ENCODE measurements around the gene TRIM26.
"Not testable (repeated sequence)": the region's sequence is repeated elsewhere in the genome, so short reads cannot be mapped to it uniquely, and the experiment has no call there.

TRIM26 gene

DNA sequence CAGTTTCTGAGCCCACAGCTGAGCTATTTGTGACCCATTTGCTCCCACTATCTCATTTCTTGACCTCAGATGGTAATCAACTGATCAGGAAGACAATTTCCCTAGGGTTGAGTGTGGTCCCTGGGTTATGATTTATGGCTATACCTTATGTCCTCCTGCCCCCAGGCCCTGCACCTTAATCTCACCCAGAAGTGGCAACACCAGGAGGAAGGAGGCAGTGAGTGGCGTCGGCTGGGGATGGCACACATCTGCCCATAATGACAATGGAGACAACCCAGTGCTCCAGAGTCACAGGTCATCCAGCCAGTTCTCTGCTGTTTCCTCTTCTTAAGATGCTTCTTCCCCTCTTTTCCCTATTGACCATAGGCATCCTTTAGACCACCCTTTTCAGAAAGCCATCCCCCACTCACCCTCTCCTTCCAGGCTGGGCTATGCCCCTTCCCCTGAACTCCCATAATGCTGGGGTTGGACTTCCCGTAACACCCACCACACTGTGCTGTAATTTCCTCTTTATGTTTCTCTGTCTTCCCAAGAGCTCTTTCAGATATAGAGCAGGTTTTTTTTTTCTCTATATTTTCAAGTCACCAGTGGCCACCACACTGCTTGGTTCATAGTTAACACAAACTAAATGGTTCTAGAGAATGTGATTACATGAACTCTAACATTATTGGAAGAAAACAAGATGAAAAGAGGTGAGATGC, 60.1 kb downstream of the TRIM26 start:
- no peak for DNase-seq

DNA sequence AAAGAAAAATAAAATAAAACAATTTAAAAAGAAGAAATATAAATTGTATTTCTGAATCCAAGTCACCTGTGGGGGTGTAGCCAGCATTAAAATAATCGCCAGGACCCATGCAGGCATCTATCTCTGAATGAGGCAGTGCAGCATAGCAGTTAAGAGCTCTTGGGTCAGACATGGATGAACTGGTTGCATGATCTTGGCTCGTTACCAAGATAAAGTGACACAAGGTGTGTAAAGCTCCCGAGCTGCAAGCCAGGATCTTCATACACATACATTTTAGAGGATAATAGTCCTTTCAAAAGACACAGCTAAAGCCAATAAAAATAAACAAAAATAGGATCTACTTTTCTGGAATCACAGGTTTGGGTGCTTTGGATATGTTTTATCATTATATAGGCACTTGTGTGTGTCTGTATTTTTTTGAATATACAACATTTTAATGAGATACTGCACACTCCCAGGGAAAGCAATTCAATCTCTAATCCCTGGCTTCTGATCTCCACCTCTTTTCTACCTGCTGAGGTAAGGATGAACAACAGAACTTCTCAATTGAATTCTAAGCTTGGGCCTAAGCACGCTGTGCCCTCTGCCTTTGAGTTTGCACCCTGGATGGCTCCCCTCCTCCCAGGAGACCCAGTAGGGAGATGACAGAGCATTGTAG, 61.1 kb downstream of the TRIM26 start:
- no peak for DNase-seq

DNA sequence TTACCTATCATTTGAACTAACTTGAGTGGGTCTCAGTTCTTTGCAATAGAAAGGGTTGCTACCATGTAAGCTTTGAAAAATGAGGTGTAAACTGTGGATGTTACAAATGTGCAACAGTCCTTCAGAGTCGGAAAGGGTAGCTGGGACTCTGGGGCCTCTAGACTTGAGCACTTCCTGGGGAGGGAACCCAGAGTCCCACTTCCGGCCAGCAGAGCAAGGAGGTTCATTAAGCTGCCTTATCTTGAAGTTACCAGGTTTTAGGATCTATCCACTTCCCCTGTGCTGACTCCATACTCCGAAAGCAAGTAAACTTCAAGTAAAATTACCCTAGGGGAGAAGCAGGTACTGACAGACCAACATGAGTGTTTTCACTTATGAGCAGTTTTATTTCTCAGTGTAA, 61.6 kb downstream of the TRIM26 start:
- DNase-seq = no peak

DNA sequence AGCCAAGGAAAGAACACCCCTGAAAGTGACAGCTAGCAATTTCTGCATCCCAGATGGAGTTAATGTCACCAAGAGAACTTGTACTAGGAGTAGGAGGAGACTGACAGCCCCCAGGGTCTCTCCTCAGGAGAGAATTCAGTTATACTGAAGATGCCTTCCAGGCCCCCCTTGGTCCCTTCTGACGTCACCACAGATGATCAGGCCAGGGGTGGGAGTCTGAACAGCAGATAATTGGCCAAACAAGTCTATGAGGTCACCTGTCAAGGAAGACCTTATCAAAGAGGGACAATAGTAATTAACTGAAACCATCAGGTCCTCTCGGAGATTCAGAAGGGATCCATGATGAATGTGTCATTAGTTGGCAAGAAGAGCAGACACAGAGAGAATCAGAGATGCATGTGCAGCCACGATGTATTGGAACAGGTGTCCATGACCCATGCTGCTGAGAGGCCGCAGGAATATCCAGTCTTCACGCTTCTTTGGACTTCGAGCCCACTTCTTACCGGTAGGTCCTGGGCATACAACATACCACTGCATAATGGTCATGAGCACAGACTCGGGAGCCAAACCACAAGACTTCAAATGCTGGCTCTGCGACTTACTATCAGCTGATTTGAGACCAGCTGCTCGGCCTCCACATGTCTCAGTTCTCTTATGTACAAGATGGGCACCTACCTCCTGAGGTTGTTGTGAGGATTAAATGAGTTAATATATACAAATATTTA, 62.4 kb downstream of the TRIM26 start:
- no peak for DNase-seq

DNA sequence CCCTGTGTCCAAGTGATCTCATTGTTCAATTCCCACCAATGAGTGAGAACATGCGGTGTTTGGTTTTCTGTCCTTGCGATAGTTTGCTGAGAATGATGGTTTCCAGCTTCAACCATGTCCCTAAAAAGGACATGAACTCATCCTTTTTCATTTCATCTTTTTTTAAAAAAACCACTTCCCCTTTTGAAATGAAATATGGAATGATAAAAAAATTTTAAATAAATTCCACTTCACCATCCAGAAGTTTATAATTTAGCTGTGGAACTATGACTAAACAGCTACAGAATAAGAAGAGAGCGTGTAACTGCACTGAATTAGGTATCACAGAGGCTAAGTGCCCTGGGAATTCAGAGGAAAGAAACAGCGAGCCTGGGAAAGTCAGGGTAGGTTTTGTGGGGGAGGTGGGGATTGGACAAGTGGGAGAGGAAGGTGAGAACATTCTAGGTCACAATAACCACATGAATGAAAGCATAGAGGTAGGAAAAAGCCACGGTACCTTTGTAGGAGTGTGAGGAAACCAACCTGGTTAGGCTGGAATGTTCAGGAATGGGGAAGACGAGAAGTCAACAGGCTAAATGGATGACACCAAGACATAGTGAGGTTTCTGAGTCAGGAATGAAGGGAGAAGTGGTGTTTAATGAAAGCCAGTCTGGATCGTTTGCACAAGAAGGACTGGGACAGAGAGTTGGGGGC, 63.2 kb downstream of the TRIM26 start:
- no peak for DNase-seq

DNA sequence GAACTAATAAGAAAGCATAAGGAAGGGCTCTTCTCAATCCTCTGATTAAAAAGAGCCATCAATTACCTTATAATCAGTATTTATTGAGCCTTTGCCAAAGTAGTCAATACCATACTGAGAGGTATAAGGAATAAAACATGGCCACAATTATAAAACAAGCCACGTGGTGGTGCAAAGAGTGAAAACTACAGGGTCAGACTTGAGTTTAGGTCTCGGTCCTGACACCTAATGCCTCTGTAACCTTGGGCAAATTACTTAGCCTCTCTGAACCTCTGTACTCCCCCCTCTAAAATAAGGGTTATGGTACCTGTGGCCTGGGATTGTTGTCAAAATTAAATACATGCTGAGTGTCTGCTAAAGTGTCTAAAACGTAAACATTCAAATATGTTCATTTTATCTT, 64.0 kb downstream of the TRIM26 start:
- DNase-seq = no peak

DNA sequence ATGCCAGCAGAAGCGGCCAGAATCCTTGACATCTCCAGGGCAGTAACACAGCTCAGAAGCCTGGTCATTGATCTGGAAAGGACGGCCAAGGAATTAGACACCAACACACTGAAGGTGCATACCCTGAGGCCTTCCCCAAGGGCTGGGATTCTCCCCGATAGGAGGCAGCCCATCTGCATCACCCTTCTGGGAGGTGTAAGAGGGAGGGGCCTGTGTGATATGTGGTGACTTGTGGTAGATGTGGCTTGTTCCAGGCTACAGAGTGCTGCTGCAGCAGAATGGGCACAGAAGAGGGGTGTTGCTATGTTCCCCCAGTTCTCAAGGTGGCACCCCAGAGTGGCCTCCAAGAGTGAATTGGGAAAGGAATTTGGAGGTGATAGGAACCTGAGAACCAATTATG, 66.1 kb downstream of the TRIM26 start:
- no peak for DNase-seq

DNA sequence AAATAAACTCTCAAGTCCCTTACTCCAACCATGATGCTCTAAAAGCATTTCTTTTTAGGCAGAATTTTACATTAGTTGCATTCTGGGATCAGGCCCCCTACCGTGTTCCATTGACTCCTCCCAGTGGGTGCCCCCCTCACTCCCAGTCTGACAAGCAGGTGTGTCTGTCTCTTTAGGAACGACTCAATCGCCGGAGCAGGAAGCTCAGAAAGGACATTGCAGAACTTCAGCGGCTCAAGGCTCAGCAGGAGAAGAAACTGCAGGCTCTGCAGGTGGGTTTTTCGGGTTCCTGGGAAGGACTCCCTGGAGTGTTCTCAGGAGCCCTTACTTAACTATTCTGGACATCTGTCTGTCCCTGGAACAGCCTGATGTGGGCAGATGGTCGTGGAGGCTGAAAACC, 67.4 kb downstream of the TRIM26 start:
- no peak for DNase-seq

DNA sequence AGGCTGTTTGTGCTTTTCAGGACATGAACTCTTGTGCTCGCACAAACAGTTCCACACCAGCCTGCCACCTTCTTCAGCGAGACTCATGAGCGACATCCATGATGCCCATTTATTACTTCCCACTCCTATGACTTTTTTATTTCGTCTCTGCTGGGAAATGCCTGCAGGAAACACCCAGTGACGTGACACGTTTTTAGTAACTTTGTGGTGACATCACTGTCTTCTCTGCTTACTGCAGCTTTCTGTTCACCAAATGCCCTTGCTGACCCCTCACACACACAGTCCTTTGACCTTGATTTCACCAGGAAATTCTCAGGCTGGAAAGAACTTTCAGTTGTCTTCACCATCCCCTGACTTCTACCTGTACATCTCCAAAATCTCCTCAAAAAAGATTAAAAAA, 68.4 kb downstream of the TRIM26 start:
- DNase-seq = no peak

DNA sequence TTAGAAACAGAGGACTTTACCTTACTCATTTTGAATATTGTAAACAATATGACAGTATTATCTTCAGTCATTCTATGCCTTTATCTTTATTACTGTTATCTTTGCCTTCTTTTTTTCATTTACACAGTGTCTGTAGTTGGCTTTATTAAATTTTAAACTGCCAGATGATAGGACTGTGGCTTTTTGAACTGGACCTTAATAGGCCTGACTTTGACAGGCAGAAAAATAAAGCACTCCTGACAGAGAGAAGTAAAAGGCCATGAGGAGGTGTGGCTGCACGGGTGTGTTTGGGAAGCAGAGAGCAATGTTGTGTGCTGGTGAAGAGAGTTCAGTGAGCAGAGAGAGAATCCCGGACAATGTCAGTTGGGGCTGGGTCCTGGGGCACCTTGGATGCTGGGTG, 69.4 kb downstream of the TRIM26 start:
- no peak for DNase-seq

DNA sequence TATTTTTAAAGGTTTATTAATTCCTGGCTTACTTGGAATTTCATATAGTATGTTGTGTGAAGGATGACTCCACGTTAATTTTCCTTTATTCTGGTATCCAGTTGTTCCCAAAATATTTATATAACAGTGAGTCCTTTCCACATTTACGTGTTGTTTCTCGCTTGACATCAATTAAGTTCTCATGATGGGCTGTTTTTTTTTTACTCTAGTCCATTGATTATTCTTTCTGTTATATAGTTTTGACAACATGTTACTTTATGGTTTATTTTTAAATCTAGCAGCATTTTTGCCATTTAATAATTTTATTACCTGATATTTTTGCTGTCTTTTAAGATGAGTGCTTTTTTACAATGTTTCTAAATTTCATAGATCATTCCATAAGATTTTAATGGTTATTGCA, 70.5 kb downstream of the TRIM26 start:
- no peak for DNase-seq

DNA sequence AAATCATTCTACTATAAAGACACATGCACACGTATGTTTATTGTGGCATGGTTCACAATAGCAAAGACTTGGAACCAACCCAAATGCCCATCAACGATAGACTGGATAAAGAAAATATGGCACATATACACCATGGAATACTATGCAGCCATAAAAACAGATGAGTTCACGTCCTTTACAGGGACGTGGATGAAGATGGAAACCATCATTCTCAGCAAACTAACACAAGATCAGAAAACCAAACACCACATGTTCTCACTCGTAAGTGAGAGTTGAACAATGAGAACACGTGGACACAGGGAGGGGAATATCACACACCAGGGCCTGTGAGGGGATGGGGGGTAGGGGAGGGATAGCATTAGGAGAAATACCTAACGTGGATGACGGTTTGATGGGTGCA, 73.0 kb downstream of the TRIM26 start:
- DNase-seq = not testable (repeated sequence)

DNA sequence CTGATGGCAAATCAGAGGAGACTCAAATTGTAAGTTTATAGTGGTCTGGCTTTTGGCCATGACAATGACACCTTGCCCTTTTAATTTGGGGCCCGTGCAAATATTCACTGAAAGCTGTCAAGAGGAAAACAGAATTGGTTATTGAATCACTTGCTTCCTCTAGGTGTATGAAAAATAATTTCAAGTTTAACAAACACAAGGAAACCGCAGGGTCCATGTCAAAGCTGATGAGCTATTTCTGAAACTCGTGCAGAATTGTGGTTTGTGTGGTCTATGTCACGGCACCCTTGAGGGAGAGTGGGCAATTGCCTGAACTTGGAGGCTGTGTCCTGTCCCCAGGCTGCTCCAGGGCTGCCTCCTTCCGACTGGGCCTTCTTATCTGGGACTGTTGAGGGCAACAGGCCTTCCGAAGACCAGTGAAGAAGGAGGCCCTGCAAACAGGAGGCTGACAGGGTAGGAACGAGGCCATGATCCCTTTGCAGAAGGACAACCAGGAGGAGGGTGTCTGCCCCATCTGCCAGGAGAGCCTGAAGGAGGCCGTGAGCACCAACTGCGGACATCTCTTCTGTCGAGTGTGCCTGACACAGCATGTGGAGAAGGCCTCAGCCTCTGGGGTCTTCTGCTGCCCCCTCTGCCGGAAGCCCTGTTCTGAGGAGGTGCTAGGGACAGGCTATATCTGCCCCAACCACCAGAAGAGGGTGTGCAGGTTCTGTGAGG, 76.5 kb downstream of the TRIM26 start:
- no peak for DNase-seq

DNA sequence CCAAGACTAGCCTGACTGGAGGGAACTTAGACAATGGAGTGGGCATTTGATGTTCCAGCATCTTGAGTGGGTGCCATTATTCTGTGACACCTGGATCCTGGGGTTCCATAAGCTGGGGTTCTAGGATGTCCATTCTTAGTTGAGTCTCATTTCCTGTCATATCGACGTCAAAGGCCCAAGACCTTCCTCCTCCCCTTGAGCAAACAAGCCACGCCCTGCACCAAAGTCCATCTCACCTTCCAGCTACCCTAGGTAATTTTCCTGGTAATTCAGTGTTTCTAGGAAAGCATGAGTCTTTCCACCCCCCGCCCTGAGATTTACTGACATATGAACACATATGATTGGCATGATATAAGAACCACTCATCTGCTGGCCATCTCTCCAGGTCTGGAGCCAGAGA, 77.4 kb downstream of the TRIM26 start, which contains the start of gene TRIM40:
TSS of gene TRIM40 (plus strand) at position 384 of the 400 bp plus-strand sequence. CDS start 897 bp downstream, outside the sequence.
- no peak for DNase-seq

DNA sequence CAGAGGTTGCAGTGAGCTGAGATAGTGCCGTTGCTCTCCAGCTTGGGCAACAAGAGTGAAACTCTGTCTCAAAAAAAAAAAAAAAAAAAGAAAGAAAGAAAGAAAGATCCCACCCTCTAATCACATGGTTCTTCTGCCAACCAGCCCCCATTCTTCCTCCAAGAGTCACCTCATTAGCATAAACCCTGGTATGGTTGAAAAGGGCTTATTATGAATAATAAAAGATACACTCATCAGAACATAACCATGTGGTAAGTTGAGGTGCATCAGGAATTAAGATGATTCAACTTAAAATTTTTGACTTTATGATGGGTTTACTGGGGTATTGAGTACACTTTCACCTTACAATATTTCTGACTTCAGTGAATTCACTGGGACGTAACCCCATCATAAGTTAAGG, 78.1 kb downstream of the TRIM26 start:
- no peak for DNase-seq

All from CD4-positive, alpha-beta T cell treated with Interleukin-15 for 1 hour (primary cell).